NCI-H1417 treated with DMSO at 0.1 percent for 48 hours (cell line): ENCODE measurements around the gene OR6C76.
"Not testable (repeated sequence)": the region's sequence is repeated elsewhere in the genome, so short reads cannot be mapped to it uniquely, and the experiment has no call there.

Experiments used
- DNase-seq: peaks from one replicate; lab custom pipeline; 2025; lab: John Stamatoyannopoulos, UW

The OR6C76 gene

GRCh38 chr12:55425954-55426353, at the start of gene OR6C76:
Gene OR6C76 (plus strand): TSS chr12:55426254. CDS start chr12:55426254, 0 bp downstream.
- no peak for DNase-seq

DNA sequence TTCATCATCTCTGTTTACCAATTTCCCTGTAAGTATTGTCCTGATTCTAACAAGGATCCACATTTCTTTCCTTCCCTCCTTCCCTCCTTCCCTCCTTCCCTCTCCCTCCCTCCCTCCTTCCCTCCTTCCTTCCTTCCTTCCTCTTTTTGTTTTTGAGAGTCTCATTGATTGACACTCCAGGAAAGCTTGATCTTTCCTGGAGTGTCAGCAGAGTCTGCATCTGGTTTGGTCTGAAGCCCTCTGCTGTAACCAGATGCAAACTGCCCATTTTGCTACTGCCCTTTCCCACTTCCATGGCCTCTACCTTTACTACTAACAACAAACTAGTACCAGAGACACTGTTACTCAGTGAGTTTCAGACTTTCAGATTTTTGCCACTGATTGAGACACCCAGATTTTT, 40.2 kb upstream of the OR6C76 start:
- no peak for DNase-seq

GRCh38 chr12:55392032-55392795, 33.8 kb upstream of the OR6C76 start:
- no peak for DNase-seq

DNA sequence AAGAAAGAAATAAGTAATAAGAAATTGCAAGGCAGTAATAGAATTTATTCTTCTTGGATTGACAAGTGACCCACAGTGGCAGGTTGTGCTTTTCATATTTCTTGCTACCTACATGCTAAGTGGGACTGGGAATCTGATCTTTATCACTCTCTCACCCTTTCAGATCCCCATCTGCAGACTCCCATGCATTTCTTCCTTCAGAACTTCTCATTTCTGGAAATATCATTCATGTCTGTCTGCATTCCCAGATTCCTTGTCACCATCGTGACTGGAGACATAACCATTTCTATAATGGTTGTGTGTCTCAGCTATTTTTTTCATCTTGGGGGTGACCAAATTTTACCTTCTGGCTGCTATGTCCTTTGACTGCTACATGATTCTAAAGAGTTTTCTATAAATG, 29.7 kb upstream of the OR6C76 start:
- DNase-seq, result no peak

- no peak for DNase-seq
These were observed 25.8 kb upstream of the OR6C76 start, which contains the start of gene OR6C65 for GRCh38 chr12:55400229-55400628. Gene OR6C65 (plus strand): TSS chr12:55400529. CDS start chr12:55400529, 0 bp downstream.

- DNase-seq, result no peak
These were observed 18.2 kb upstream of the OR6C76 start for GRCh38 chr12:55407866-55408265.

- not testable (repeated sequence) for DNase-seq
These were observed 16.9 kb upstream of the OR6C76 start for GRCh38 chr12:55409133-55409532.

DNA sequence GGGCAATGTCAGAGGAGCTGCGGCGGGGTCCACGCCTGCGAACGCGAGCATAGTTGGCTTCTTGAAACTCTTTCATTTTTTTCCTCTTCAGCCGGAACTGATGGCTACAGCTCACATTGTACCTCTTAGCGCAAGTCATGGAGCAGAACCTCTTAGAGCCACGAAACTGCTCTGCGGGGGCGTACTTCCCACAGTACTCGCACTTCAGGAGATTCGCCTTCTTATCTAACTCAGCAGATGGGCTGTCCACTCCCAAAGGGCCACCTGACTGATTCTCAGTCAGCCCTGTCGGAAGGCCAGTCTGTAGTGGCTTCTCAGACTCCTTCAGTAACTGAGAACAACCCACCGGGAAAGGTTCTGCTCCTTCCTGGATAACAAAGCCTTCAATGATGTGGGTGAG, 13.9 kb upstream of the OR6C76 start:
- DNase-seq, result not testable (repeated sequence)

DNA sequence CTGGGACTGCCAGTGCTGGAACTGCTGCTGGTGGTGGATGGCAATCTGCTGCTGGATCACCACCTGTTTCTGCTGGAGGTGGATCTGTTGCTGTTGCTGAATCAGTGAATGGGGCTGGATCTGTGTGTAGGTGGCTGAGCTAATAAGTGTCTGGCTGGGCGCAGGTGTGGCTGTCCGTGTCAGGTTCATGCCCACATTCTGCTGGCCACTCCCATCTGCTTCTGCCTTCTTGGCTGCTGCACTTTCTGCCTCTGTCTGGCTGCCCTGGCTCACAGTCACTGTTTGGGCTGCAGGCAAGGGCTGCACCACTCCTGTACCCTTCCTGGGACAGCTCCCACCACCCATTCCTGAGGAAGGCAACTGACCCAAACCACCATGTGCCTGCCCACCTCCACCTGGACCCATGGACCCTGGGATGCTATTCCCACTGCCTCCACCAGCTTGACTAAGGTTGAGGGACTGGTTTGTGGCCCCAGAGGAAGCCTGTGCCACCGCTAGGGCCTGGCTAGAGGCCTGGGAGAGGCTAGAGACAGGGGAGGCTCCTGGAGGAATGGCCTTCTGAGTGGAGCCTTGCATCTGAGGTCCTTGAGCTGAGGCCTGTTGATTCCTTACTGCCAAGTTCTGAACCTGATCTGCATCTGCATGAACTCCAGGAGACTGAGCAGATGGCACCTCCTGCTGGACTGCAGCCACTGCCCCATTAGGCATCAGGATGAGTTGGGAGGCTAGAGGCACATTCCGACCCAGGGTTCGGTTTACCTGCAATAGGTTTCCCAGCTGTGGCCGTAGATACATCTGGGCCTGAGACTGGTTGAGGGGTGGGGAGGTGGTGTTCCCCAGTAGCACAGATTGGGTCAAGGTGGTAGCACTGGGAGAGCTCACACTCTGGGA, 12.3 kb upstream of the OR6C76 start:
- DNase-seq, result not testable (repeated sequence)

DNA sequence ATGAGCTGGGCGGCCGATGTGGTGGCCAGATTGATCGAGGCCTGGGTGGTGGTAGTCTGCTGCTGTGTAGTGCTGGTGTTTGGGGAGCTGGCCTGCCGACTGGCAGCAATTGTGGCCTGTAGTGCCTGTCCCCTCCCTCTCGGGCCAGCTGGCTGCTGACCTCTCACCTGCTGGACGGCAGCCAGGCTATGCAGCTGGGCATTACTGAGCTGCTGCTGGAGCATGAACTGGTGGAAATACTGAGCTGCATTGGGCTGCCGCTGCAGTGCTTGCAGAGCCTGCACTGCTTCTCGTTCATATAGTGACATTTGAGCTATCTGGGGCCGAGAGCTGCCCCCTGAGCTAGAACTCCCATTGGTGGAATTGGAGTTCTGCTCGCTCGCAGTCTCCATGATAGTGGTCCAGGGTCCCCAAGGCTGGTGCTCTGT, 11.6 kb upstream of the OR6C76 start:
- not testable (repeated sequence) for DNase-seq

DNA sequence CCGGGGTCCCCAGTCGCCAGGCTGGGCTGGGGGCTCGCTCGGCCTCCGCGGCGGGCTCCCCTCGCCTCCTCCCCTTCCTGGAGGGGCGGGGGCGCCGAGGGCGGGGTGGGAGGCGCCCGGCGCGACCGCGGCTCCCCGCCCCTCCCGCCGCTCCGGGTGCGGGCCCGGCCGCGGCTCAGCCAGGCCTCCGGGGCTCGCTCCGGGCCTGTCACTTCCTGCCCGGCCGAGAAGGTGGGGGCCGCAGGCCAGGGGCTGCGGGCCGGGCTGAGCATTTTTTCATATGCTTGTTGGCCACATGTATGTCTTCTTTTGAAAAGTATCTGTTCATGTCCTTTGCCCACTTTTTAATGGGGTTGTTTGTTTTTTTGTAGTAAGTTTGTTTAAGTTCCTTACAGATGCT, 11.2 kb upstream of the OR6C76 start:
- DNase-seq, result not testable (repeated sequence)

- no peak for DNase-seq
These were observed 9.1 kb upstream of the OR6C76 start for GRCh38 chr12:55416961-55417360.

DNA sequence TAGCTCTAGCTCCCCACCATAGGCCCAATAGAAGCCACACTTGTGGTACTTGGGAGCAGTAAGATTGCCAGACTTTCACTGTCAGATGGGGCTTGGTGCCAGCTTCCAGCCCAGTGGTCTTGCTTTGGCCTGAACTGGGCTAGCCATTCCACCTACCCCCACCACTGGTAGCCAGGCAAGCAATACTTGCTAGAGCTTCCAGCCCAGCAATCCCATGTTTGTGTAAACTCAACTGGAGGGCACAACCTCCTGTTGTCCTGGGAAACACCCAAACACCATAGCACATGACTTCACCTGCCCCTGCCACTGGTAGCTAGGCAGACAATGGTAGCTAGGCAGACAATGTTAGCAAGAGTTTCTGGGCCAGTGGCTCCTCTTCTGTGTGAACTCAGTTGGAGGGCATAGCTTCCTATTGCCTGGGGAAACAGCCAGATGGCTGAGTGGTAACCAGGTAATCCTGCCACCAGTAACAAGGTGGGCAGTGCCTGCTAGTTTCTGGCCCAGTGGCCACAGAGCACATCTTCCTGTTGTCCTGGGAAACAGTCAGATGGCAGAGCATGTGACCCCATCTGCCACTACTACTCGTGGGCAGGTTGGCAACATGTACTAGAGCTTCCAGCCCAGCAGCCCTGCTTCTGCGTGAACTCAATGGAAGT, 5.6 kb upstream of the OR6C76 start:
- DNase-seq, result no peak

DNA sequence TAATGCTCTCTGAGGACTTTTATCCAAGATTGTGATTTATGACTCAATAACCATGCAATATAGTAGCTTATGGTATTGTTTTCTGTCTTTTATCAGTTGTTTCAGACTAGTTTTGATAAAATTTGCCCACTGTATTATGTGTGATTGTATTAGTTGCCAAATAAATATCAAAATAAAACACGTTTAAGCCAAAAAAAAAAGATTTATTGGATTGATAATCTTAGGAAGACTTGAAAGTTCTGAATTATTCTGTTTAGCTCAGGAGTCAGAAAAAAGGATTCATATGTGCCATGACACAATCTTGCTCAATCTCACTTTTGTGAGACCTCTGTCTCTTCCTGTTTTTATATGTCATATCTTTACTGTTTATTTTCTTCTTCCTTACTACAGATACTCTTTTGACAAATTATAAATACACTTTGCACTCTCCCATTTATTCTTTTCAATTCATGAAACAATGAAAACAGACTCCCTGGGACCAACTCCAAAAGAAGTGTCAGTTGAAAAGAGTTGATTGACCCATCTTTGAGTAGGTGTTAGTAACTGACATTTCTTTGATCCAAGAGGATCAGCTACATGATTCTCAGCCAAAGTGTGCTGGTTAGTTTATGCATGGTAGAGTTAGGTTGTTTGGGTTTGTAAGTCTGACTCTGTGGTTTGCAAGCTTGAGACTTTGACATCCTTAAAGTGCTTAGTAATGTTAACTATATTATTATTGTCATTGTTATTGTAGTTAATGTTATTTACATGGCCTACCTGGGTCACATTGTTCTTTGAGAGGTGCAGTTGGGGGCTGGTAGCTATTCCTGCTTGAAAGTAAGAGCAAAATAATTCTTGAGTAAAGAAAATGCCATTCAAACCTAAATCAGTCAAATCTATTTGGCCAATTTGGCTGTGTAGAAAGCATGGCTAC, 2.5 kb downstream of the OR6C76 start:
- no peak for DNase-seq

GRCh38 chr12:55441233-55441632, 15.2 kb downstream of the OR6C76 start:
- DNase-seq, result not testable (repeated sequence)

DNA sequence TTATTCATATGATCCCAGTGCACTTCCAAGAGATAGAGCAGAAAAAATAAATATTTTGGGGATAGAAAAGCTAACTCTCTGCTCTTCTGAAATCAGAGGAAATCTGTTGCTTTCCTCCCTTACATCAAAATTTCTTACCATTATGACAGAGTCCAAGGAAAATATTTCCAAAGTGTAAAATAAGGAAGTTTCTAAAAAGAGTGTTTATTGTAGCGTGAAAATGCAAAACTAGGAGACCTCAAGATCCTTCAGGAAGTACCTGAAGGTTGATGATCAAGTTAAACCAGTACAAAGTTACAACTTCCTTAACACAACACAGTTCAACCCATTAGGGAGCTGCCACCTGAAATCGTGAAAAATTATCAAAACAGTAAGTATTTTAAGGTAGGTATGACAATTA, 17.7 kb downstream of the OR6C76 start, which contains the start of gene OR6C2:
OR6C2 (plus strand) TSS at position 301 of the 400 bp plus-strand sequence. CDS start 8,138 bp downstream, outside the sequence.
- no peak for DNase-seq

DNA sequence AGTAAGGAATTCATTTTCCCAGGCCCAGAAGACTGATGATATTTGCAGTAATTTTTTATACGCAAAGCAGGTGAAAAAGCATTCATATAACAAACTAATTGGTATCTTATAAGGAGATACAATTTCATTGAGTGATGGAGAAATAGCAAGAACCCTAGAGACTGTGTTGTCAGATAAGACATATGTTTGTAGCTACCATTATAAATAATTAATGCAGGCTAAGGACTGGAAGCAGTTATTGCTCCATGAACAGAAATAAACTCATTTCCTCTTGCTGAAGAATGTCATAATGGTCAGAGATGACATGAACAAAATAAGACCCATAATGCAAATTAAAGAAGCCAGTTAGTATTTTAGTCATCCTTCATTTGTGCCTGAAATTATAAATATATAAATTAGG, 19.3 kb downstream of the OR6C76 start:
- DNase-seq, result no peak

DNA sequence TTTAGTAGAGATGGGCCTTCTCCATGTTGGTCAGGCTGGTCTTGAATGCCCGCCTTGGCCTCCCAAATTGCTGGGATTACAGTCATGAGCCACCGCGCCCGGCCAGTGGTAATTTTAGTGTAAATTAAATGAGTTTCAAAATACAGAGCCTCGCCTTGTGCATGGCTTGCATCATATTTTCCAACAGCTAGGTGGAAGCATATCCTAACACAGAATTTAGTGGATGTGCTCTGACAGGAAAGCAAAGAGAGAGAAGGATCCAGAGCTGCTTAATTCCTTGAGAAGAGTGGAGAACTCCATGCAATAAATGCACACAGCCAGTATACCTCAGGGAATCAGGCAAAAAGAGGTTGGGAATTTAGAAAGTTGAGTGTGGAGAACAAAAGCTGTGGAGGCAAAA, 20.3 kb downstream of the OR6C76 start:
- DNase-seq, result no peak

- no peak for DNase-seq
These were observed 22.8 kb downstream of the OR6C76 start for GRCh38 chr12:55448825-55449224.

DNA sequence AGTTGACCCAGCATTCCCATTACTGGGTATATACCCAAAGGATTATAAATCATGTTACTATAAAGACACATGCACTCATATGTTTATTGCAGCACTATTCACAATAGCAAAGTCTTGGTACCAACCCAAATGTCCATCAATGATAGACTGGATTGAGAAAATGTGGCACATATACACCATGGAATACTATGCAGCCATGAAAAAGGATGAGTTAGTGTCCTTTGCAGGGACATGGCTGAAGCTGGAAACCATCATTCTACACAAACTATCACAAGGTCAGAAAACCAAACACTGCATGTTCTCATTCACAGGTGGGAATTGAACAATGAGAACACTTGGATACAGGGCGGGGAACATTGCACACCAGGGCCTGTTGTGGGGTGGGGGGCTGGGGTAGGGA, 38.9 kb downstream of the OR6C76 start:
- not testable (repeated sequence) for DNase-seq

GRCh38 chr12:55467836-55468235, 41.8 kb downstream of the OR6C76 start:
- no peak for DNase-seq
